GM12874 (cell line): ENCODE results near the gene CLEC4F.

Experiments used
- CTCF ChIP-seq: IDR thresholded peaks from 2 replicates; pipeline ENCODE4 v1.5.1; 2011; ENCODE audit warnings: low read depth, mild to moderate bottlenecking, control low read depth, low read length, moderate library complexity; ENCODE audit not compliant: insufficient read depth

Gene CLEC4F, protein sequence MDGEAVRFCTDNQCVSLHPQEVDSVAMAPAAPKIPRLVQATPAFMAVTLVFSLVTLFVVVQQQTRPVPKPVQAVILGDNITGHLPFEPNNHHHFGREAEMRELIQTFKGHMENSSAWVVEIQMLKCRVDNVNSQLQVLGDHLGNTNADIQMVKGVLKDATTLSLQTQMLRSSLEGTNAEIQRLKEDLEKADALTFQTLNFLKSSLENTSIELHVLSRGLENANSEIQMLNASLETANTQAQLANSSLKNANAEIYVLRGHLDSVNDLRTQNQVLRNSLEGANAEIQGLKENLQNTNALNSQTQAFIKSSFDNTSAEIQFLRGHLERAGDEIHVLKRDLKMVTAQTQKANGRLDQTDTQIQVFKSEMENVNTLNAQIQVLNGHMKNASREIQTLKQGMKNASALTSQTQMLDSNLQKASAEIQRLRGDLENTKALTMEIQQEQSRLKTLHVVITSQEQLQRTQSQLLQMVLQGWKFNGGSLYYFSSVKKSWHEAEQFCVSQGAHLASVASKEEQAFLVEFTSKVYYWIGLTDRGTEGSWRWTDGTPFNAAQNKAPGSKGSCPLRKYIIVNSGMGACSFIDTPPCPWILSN

DNA sequence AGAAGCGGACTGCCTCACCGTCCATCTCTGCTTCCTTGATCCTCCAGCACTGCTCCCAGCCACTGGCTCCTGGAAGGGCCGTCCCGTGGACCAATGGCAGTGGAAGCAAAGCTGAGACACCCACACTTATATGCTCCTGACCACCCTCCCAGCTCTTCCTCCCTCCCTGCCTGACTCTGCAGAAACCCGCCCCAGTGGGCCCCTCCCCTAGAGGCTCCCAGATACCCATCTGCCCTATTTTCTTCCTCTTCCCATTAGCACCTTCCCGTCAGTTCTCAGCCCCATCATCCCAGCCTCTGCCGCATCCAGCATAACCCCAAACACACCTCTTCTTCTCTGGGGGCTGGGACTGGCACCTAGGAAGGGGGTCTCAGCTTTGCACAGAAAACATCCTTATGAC is at the start of gene CLEC4F:
CLEC4F (minus strand) TSS at position 101 of the 400 bp plus-strand sequence; CDS start at position 25, 76 bp downstream.
- TF ChIP-seq CTCF: no peak

DNA sequence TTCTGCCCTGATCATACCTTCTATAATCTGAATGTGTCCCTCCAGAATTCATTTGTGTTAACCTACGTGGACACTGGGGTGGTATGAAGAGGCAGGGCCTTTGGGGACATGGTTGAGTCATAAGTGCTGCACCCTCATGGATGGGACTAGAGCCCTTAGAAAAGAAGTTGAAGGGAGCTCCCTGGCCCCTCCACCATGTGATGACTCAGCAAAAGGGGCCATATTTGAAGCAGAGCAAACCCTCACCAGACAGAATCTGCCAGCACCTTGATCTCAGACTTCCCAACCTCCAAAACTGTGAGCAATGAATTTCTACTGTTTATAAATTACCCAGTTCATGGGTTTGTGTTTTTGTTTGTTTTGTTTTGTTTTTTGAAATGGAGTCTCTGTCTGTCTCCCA is 48.6 kb upstream of the CLEC4F start:
- TF ChIP-seq CTCF: no peak

- TF ChIP-seq CTCF: peak; percentile 92
These were observed 41.6 kb upstream of the CLEC4F start for GRCh38 chr2:70861777-70862625.

DNA sequence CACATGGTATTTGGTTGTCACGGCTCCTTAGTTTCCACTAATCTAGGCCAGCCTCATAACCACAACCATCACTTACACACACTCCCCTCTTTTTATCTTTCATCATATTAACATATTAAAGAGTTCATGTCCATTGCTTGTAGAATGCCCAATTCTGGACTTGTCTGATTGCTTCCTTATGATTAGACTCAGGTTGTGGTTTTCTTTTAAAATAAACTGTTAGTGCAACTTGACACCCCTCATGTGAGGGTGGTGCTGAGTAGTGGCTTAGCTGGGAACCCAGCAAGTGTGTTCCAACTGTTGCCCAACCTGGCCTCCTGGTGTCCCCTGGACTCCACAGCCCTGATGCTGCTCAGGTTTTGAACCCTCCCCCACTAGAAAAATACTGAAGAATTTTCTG is 35.3 kb upstream of the CLEC4F start:
- TF ChIP-seq CTCF: no peak

DNA sequence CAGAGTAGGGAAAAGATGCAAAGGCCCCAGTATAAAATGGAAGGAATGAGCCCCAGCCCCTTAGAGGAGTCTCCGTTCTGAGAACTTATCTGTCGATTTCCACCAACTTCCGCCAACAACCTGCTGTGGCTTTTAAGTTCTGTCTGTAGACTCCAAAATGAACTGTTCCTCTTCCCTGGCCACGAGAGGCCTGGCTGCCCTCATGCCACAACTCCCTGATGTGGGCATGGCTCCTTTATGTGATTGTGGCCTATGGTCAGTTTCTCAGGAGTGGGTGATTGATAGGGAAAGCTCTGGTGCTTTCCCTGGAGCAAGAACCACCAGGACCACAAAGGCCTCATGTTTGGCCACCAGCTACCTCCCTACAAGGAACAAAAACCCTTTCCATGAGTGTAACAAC is 34.0 kb upstream of the CLEC4F start:
- TF ChIP-seq CTCF: no peak

DNA sequence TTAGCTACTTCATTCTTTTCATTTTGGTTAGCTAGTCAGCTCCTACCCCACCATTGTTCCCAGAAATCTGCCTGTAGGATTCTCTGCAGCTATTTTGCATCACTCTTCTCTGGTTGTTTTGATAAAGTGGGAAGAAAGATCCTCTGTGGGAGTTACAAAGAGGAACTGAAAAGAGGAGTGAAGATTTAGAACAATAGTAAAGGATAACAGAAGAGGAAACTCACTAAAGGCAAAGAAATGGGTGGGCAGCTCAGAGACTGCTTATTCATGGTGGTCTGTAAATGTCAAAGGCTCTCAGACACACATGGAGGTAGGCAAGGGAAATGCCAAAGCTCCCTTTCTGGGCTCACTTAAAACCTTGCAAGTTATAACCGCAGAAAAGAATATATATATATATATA is 32.4 kb upstream of the CLEC4F start:
- no peak for TF ChIP-seq CTCF

DNA sequence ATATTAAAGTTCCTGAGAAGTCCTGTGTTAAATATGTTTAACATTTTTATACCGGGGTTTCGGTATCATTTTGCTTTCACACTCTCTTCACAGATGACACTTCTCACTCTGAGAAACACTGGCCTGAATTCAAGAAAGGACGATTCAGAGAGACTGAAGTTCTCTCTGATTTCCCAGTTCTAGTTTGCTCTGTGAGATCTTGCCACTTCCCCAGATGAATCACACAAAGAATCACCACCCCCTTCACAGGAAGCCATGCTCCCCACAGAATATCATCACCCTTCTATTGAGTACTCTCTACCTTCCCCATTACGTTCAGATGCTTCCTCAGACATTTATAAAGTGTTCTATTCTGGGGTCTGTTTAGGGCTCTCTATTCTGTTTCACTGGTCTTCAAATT is 31.3 kb upstream of the CLEC4F start:
- no peak for TF ChIP-seq CTCF
